Measurements from ENCODE around the gene VSIG10. TPM values are rescaled to one million over a fixed set of nuclear protein-coding genes. Genes with fewer than 3 reads are reported as not detected.
A peak's percentile ranks its signal among the peaks of the same experiment; 100 is the strongest.
"Not testable (repeated sequence)": the region's sequence is repeated elsewhere in the genome, so short reads cannot be mapped to it uniquely, and the experiment has no call there.

Gene VSIG10
- total RNA-seq, 2 experiments from 2014 or later = 4.2 to 5.3 TPM

DNA sequence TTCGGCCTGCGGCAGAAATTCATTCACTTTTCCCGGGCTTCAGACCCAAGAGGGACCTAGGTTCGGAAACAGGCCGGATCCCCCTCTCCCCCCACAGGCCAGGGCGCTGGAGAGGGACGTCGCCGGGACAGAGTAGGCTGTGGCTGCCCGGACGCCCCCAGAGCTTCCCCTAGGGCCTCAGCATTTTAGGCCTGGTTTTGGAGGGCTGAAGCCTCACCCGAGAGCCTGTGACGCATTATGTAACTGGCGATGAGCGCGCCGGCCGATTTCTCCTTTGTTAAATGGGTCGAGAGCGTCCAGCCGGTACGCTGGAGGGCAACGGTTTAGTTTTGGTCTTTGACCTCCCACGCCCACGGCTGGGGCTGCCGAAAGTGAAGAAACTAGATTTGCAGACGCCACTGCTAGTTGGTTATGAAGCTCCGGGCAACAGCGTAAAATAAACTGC lies 32.8 kb upstream of the VSIG10 start:
- Mint-ChIP-seq H3K9me3 (no peaks in the 10 kb centered on the region), H3K27ac (peak overlapping the region; percentile 83), H3K4me3 (peak overlapping the region; percentile 93), H3K27me3 (no peaks in the 10 kb centered on the region), H3K36me3 (ENCODE audit: low read depth) (peaks cover 36% of the 10 kb centered on the region), H3K4me1 (ENCODE audit: low read depth) (peaks cover 31% of the 10 kb centered on the region)
- peak; percentile 71 for DNase-seq
- ChIA-PET CTCF (interaction anchor here (0.7 to 3.2 kb wide), 9 partner anchors 15 to 262 kb away, joined by 3 to 17 read pairs (median 5); partner anchors contain the start of gene SUDS3), POLR2A (interaction anchor here (0.6 to 2.5 kb wide), 14 partner anchors 11 to 1579 kb away, joined by 3 to 16 read pairs (median 4); partner anchors contain the start of genes PRKAB1 and WSB2)
- intact Hi-C loops (cut with micrococcal nuclease) = loop anchor here (10.0 kb wide), 1 partner anchor 238 kb away; the partner anchor contains the start of genes SUDS3 and TAOK3
- peak; percentile 20 for ATAC-seq
- TF ChIP-seq, protein P1, sequence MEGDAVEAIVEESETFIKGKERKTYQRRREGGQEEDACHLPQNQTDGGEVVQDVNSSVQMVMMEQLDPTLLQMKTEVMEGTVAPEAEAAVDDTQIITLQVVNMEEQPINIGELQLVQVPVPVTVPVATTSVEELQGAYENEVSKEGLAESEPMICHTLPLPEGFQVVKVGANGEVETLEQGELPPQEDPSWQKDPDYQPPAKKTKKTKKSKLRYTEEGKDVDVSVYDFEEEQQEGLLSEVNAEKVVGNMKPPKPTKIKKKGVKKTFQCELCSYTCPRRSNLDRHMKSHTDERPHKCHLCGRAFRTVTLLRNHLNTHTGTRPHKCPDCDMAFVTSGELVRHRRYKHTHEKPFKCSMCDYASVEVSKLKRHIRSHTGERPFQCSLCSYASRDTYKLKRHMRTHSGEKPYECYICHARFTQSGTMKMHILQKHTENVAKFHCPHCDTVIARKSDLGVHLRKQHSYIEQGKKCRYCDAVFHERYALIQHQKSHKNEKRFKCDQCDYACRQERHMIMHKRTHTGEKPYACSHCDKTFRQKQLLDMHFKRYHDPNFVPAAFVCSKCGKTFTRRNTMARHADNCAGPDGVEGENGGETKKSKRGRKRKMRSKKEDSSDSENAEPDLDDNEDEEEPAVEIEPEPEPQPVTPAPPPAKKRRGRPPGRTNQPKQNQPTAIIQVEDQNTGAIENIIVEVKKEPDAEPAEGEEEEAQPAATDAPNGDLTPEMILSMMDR (IDR thresholded peaks at IDR 0.05) = no peak

DNA sequence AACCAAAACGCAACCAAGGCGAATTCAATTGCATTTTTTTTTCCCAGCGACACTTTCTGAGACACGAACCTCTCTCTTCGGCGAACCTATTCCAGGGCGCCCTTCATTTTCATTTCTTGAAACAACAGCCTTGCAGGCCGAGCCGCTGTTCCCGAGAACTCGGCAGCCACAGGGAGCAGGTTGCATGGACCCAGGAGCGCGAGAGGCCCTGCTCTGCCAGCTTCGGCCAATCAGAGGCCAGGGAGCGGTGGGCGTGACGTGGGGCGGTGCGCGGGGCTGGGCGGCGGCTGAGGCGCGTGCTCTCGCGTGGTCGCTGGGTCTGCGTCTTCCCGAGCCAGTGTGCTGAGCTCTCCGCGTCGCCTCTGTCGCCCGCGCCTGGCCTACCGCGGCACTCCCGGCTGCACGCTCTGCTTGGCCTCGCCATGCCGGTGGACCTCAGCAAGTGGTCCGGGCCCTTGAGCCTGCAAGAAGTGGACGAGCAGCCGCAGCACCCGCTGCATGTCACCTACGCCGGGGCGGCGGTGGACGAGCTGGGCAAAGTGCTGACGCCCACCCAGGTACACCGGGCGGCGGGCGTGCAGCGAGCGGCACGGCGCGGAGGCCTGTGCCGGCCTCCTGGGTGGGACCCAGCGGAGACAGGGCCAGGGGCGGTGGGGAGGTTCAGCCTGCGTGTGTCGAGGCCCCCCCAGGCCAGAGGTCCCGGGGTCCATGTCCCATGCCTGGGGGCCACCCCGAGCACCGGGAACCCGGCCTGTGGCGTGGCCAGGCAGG lies 32.2 kb upstream of the VSIG10 start, which contains the start of gene PEBP1:
TSS of gene PEBP1 (plus strand) at position 337 of the 771 bp plus-strand sequence. CDS start at position 423, 86 bp downstream.
- POLR2A ChIA-PET = interaction anchor here (0.6 to 2.5 kb wide), 16 partner anchors 11 to 1578 kb away, joined by 3 to 16 read pairs (median 4); partner anchors contain the start of genes PRKAB1 and WSB2
- DNase-seq (peak; percentile 95), ATAC-seq (peak; percentile 99)
- intact Hi-C loops (cut with micrococcal nuclease) = loop anchor here (10.0 kb wide), 1 partner anchor 239 kb away; the partner anchor contains the start of genes SUDS3 and TAOK3
- H3K9me3 Mint-ChIP-seq = no peaks in the 10 kb centered on the region
- TF ChIP-seq, protein P1 (IDR thresholded peaks at IDR 0.05) = no peak
- peak within 1 kb of the TSS; percentile 93 for H3K4me3 Mint-ChIP-seq
- CTCF ChIA-PET = interaction anchor here (0.7 to 3.2 kb wide), 8 partner anchors 15 to 261 kb away, joined by 3 to 17 read pairs (median 6); partner anchors contain the start of gene SUDS3
- H3K27ac Mint-ChIP-seq = peak within 1 kb of the TSS; percentile 91
- H3K4me1 Mint-ChIP-seq (ENCODE audit: low read depth) = peaks cover 31% of the 10 kb centered on the region
- no peaks in the 10 kb centered on the region for H3K27me3 Mint-ChIP-seq
- peaks cover 31% of the 10 kb centered on the region for H3K36me3 Mint-ChIP-seq (ENCODE audit: low read depth)

DNA sequence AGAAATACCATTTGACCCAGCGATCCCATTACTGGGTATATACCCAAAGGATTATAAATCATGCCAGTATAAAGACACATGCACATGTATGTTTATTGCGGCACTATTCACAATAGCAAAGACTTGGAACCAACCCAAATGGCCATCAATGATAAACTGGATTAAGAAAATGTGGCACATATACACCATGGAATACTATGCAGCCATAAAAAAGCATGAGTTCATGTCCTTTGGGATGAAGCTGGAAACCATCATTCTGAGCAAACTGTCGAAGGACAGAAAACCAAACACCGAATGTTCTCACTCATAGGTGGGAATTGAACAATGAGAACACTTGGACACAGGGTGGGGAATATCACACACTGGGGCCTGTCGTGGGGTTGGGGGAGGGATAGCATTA lies 25.6 kb upstream of the VSIG10 start:
- not testable (repeated sequence) for H3K27me3 Mint-ChIP-seq

DNA sequence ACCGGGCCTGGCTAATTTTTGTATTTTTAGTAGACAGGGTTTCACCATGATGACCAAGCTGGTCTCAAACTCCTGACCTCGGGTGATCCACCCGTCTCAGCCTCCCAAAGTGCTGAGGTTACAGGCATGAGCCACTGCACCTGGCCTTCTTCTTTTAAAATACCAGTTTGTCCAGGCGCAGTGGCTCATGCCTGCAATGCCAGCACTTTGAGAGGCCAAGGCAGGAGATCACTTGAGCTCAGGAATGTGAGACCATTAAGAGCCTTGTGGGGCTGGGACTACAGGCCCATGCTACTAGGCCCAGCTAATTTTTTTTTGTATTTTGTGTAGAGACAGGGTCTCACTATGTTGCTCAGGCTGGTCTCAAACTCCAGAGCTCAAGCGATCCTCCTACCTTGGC lies 24.1 kb upstream of the VSIG10 start:
- intact Hi-C loops (cut with micrococcal nuclease) = no loop called here
- ATAC-seq = no peak
- no peak overlapping the region for H3K27ac Mint-ChIP-seq
- H3K36me3 Mint-ChIP-seq (ENCODE audit: low read depth) = peaks cover 1% of the 10 kb centered on the region
- ChIA-PET CTCF (interaction anchor here (0.9 to 1.4 kb wide), 2 partner anchors 12 to 54 kb away, joined by 3 to 4 read pairs; no protein-coding TSS in a partner anchor), POLR2A (interaction anchor here (1.1 kb wide), 1 partner anchor 15 kb away, joined by 4 read pairs; no protein-coding TSS in a partner anchor)
- no peaks in the 10 kb centered on the region for H3K9me3 Mint-ChIP-seq
- peaks cover 4% of the 10 kb centered on the region for H3K4me1 Mint-ChIP-seq (ENCODE audit: low read depth)
- H3K27me3 Mint-ChIP-seq = no peaks in the 10 kb centered on the region
- H3K4me3 Mint-ChIP-seq = no peak overlapping the region
- DNase-seq = no peak
- TF ChIP-seq, protein P1 (IDR thresholded peaks at IDR 0.05) = no peak

More for the DNA sequence above, 25.6 kb upstream of the VSIG10 start:
- DNase-seq; intact Hi-C loops (cut with micrococcal nuclease); POLR2A ChIA-PET; CTCF ChIA-PET; ATAC-seq; H3K9me3 Mint-ChIP-seq; H3K4me3 Mint-ChIP-seq; H3K36me3 Mint-ChIP-seq (ENCODE audit: low read depth); H3K4me1 Mint-ChIP-seq (ENCODE audit: low read depth); H3K27ac Mint-ChIP-seq: not testable (repeated sequence)

DNA sequence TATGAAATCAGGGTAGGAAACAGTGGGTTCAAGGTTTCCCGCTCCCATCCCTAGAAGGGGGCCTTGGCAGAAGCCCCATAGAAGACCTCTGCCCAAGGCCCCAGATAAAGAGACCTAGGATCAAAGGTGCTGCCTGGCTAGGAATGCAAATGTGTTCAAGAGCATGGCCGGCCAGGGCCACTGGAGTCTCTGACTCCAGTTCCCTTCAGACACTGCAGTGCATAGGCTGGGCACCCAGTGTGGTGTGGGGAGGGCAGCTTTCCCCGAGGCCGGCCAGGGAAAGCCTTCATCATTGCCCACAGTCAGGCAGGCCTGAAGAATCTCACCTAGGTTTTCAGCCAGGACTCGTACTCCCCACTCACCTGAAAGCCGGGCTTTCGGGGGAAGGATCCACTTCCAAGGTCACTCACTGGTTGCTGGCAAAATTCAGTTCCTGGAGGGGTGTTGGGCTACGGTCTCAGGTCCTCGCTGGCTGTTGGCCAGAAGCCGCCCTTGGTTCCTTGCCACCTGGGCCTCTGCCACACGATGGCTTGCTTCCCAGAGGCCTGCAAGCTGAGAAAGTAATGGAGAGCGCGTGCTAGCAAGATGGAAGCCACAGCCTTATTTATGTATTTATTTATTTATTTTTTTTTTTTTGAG lies 22.4 kb upstream of the VSIG10 start:
- Mint-ChIP-seq H3K27me3 (no peaks in the 10 kb centered on the region), H3K9me3 (no peaks in the 10 kb centered on the region), H3K4me3 (no peak overlapping the region), H3K36me3 (ENCODE audit: low read depth) (peaks cover 1% of the 10 kb centered on the region), H3K4me1 (ENCODE audit: low read depth) (no peaks in the 10 kb centered on the region), H3K27ac (no peak overlapping the region)
- no peak for DNase-seq
- intact Hi-C loops (cut with micrococcal nuclease) = no loop called here
- ATAC-seq = no peak
- TF ChIP-seq, protein P1 (IDR thresholded peaks at IDR 0.05) = no peak
- ChIA-PET POLR2A (interaction anchor here (1.3 kb wide), 1 partner anchor 10 kb away, joined by 4 read pairs; the partner anchor contains the start of gene PEBP1), CTCF (no interaction called here)

All from activated CD8-positive, alpha-beta T cell treated with anti-CD3 and anti-CD28 coated beads for 36 hours (primary cell).